Prostate gland (tissue), 2 donors: ENCODE measurements around the gene TAS2R42.

ENCODE experiments used
- CTCF ChIP-seq, 4 experiments: fragments of 200-600 bp in 2 of 4; fragments of 450-650 bp in 2 of 4; sonication (generic) in 2 of 4; IDR thresholded peaks; 1 replicate in 3 of 4; 2 replicates in 1 of 4; pipeline ENCODE4 v1.5.1; 2016 to 2019; ENCODE audit warnings: antibody characterized with exemption in 4 of 4, mild to moderate bottlenecking in 2 of 4, moderate library complexity in 2 of 4
- POLR2A ChIP-seq: fragments of 450-650 bp; IDR thresholded peaks from one replicate; pipeline ENCODE4 v1.6.1; 2016; ENCODE audit warnings: antibody characterized with exemption, mild to moderate bottlenecking
- POLR2AphosphoS5 ChIP-seq: sonication (generic); formaldehyde crosslinking; IDR thresholded peaks from one replicate; pipeline ENCODE4 v1.6.1; 2017; ENCODE audit warnings: antibody characterized with exemption

GRCh38 chr12:11162502-11162901, 24.2 kb downstream of the TAS2R42 start:
- TF ChIP-seq POLR2A, result no peak
- TF ChIP-seq CTCF (IDR thresholded peaks at IDR 0.05), result no peak
- TF ChIP-seq POLR2AphosphoS5, result no peak
